HL-60/S4 treated with retinoic acid at 250 ng/mL for 4 days and 3 days (cell line): ENCODE results near the gene HTN1.
"Not testable (repeated sequence)": the region's sequence is repeated elsewhere in the genome, so short reads cannot be mapped to it uniquely, and the experiment has no call there.

Source experiments
- in situ Hi-C: fragments of 300-500 bp; cut with MboI; formaldehyde crosslinking; loops from 2 replicates; pipeline ENCODE4 v1.7.0; 2022; ENCODE audit warnings: low sequenced_read_pairs

HTN1 gene

DNA sequence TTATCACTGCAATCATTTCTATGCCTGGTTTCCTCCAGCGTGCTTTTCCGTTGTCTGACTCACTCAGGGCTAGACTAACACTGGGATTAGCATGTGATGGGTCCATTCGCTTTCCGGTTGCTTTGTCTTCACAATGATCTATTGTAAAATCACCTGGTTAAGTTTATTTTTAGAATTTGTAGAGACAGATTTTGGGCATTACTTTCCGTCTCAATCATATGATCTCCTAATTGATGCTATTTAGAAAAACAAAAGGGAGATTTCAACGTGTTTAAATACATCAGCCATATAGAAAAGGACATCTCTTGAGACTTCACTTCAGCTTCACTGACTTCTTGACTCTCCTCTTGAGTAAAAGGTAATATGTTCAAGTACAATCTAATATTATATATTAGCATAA lies at the start of gene HTN1:
Gene HTN1, plus strand, starts transcription at position 301 of the 400 bp plus-strand sequence. CDS start 2,639 bp downstream, outside the sequence.
- in situ Hi-C loops: not testable (repeated sequence)

DNA sequence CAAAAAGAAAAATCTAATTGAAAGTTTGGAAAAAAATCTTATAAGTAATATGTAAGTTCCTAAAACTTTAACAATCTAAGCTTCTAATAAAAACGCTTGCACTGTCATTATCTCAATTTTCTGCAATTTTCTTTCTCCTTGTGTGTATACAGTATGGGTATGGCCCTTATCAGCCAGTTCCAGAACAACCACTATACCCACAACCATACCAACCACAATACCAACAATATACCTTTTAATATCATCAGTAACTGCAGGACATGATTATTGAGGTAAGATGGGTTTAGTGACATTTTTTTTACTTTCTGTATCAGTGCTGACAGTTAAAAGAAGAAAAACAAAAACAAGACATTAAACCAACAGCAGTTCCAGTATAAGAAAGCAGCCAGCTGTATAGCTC lies 49.5 kb upstream of the HTN1 start:
- in situ Hi-C loops: no loop called here

DNA sequence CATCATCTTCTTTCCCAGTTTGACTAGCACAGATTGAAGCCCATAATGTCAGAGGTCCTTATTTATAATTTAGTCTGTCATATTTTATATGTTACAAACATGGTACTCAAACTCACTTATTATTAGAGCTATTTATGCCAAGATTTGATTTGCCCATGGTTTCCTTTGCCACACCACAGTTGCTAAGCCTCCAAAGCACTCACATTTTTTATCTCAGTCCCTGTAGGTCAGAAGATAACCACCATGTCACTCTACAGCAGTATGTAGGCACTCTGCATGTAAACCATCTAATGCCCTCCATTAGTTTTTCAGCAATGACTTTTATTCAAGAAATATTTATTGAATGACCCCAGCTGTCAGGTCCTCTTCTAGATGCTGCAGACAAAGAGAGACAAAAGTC lies 47.7 kb upstream of the HTN1 start:
- in situ Hi-C loops: no loop called here

DNA sequence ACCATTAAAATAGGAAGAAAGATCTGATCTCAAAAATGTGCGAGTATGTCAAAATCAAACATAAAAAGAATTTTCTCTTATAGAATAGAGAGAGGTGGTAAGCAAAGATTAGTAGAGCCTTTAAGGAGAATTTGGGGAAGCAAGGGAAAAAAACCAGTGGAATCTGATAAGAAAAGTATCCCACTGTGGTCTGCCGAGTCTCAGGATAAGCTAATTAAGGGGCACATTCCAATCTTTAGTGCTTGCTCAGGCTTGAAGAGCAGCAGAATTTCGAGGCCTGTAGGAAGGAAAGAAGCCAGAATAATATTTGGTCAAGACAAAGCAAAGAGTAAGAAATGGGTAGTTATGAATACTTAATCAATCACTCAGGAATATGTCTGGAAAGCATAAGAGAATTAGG lies 41.5 kb upstream of the HTN1 start:
- in situ Hi-C loops: no loop called here

DNA sequence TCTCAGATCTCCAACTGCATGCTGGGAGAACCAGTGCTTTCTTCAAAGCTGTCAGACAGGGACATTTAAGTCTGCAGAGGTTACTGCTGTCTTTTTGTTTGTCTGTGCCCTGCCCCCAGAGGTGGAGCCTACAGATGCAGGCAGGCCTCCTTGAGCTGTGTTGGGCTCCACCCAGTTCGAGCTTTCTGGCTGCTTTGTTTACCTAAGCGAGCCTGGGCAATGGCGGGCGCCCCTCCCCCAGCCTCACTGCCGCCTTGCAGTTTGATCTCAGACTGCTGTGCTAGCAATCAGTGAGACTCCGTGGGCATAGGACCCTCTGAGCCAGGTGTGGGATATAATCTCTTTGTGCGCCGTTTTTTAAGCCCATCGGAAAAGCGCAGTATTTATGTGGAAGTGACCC lies 31.2 kb upstream of the HTN1 start:
- in situ Hi-C loops: not testable (repeated sequence)

DNA sequence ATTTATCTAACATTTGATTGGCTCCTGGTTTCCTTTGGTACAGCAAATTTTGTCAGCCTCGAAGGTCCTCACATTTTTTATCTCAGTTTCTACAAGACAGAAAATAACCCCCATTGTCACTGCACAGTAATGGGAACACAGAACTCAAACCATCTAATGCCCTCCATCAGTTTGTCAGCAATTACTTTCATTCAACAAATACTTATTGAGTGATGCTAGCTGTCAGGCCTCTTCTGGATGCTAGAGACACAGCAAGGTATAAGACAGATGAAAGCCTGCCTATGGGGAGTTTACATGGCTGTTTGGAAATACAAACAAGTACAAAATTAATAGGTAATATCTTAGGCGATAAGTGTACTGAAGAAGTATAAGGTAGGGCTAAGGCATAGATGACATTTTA lies 27.0 kb upstream of the HTN1 start:
- in situ Hi-C loops: no loop called here

DNA sequence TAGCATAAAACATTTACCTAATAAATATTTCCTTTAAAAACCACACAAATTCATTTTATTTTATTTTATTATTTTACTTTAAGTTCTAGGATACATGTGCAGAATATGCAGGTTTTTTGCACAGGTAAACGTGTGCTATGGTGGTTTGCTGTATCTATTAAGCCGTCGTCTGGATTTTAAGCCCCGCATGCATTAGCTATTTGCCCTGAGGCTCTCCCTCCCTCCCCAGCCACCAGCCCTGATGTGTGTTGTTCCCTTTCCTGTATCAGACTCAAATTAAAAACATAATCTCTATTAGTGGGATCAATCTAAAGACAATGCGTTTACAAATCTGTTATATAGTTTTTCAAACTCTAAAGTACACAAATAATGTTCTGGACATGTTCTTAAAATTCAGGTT lies 23.2 kb upstream of the HTN1 start:
- in situ Hi-C loops: no loop called here

DNA sequence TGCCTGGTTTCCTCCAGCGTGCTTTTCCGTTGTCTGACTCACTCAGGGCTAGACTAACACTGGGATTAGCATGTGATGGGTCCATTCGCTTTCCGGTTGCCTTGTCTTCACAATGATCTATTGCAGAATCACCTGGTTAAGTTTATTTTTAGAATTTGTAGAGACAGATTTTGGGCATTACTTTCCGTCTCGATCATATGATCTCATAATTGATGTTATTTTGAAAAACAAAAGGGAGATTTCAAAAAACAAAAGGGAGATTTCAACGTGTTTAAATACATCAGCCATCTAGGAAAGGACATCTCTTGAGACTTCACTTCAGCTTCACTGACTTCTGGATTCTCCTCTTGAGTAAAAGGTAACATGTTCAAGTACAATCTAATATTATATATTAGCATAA lies 22.1 kb upstream of the HTN1 start, which contains the start of gene HTN3:
Gene HTN3, plus strand, starts transcription at position 301 of the 400 bp plus-strand sequence. CDS start 2,282 bp downstream, outside the sequence.
- in situ Hi-C loops: not testable (repeated sequence)

DNA sequence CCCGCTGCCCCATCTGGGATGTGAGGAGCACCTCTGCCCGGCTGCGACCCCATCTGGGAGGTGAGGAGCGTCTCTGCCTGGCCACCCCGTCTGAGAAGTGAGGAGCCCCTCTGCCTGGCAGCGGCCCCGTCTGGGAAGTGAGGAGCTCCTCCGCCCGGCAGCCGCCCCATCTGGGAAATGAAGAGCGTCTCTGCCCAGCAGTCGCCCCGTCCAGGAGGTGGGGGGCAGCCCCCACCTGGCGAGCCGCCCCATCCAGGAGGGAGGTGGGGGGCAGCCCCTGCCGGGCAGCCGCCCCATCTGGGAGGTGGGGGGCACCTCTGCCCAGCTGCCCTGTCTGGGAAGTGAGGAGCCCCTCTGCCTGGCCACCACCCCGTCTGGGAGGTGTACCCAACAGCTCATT lies 12.7 kb upstream of the HTN1 start:
- in situ Hi-C loops: not testable (repeated sequence)

DNA sequence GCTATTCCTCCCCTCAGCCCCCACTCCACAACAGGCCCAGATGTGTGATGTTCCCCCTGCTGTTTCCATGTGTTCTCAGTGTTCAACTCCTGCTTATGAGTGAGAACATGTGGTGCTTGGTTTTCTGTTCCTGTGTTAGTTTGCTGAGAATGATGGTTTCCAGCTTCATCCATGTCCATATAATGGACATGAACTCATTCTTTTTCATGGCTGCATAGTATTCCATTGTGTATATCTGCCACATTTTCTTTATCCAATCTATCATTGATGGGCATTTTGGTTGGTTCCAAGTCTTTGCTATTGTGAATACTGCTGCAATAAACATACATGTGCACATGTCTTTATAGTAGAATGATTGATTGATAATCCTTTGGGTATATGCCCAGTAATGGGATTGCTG lies 10.3 kb upstream of the HTN1 start:
- in situ Hi-C loops: not testable (repeated sequence)

DNA sequence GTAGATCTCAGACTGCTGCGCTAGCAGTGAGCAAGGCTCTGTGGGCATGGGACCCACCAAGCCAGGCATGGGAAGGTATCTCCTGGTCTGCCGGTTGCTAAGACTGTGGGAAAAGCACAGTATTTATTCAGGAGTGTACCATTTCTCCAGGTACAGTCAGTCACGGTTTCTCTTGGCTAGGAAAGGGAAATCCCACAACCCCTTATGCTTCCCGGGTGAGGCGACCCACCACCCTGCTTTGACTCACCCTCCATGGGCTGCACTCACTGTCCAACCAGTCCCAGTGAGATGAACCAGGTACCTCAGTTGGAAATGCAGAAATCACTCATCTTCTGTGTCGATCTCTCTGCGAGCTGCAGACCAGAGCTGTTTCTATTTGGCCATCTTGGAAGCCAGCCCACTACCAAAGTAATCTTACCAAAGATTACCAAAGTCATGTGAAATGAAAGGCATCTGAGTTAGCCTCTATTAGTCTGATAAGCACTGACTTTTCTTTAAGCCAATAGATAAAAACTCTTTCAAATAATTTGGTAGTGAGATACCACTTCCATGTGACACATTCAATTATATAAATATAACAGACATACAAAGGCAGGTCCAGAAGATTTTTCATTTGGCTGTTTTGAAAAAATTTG lies 8.5 kb upstream of the HTN1 start:
- in situ Hi-C loops: no loop called here

DNA sequence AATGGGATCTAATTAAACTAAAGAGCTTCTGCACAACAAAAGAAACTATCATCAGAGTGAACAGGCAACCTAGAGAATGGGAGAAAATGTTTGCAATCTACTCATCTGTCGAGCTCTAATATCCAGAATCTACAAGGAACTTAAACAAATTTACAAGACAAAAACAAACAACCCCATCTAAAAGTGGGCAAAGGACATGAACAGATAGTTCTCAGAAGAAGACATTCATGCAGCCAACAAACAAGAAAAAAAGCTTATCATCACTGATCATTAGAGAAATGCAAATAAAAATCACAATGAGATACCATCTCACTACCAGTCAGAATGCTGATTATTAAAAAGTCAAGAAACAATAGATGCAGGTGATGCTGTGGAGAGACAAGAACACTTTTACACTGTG lies 6.3 kb downstream of the HTN1 start:
- in situ Hi-C loops: not testable (repeated sequence)

DNA sequence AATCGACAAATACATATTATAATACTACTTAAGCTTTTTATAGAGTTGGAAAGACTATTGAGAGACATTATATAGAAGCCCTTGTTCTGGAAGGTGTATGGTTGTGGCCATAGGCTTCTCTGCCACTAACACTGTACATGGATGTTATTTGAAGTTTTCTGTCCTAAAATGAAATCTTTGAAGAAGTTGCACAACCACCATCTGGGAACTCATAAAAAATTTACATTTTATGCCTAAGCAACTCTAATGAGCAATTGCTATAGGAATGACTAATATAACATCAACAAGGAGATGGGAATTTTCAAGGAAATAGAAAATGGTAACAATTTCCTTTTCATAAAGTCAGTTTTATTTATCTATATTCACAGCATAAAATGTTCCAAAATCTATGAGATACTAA lies 7.4 kb downstream of the HTN1 start:
- in situ Hi-C loops: no loop called here

DNA sequence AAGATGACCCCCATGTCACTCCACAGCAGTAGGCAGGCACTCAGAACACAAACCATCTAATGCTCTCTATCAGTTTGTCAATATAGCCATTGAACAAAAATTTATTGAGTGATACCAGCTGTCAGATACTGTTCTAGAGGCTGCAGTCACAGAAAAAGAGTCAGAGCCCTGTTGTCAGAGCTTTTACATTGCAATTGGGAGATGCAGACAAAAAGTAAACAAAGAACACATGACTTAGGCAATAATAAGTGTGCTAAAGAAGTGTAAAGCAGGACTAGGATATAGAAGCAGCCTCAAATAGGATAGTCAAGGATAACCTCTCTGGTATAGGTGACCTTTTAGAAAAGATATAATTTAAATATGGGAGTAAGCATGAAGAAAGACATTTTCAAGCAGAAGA lies 8.9 kb downstream of the HTN1 start:
- in situ Hi-C loops: no loop called here

DNA sequence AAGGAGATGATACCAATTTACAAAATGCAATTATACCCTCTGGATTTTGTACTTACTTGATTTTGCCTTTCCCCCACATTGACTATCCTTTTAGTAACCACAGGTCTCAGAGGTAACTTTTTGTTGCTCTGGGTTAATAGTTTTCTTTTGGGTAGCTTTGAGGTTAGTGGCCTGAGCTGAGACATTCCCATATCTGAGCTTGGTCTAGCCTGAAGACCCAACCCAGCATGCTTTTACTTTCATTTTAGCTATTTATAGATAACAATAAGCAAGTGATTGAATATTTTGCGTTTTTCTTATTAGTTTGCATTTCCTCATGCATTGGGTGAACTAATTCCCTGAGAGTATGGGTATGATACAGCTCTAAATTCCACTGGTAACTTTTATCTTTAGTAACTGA lies 11.8 kb downstream of the HTN1 start:
- in situ Hi-C loops: no loop called here

DNA sequence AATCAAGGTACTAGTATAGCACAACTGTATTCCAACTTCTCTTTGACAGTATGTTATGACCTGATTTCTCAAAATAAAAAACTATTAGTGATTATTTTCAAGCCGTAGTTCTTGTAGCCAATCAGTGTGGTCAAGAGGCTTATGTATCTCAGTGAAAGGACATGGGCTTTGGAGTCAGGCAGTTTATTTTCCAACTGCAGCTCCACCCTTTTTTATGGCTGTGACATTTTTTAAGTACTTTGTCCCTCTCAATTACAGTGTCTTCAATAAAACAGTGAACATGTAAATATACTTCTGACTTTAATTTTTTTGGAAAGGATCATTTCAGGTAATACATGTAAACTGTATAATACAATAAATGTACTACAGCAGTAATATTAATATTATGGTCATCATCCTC lies 30.0 kb downstream of the HTN1 start:
- in situ Hi-C loops: no loop called here

DNA sequence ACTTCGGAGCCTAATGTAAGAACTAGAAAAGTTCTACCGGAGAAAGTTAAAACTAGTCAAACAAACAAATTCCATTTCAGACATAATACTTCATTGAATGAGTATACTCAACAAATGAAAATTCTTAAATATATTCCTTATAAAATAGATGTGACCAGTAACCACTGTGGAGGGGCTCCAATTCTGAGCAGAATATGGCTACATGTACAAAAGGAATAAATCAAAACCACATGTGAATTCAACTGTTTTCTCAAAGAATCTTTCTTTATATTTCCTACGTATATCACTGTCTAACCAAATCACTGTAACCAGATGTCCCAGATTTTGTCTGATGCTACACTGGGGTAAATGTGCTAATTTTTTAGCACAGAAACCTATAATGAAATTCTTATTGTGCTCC lies 49.0 kb downstream of the HTN1 start:
- in situ Hi-C loops: no loop called here
